Body of pancreas (tissue), 4 donors: Measurements from ENCODE around the gene KRTAP21-3. TPM values are rescaled to one million over a fixed set of nuclear protein-coding genes. Genes with fewer than 3 reads are reported as not detected.

Source experiments
- ATAC-seq: fragments of 150-250 bp; one replicate; pipeline ENCODE4 v1.9.1; 2016
- DNase-seq, 4 donors: peaks; one replicate each; pipeline ENCODE4 v3.0.0-alpha.2; 2019
- H3K27ac ChIP-seq, 4 donors: fragments of 200-600 bp; sonication (generic); 1 replicate in 3 of 4; 2 replicates in 1 of 4; pipeline versions ENCODE4 v1.5.1 to v1.6.1; 2016 to 2019; ENCODE audit warnings: mild to moderate bottlenecking in 1 of 4, mixed read lengths in 1 of 4, moderate library complexity in 1 of 4
- H3K27me3 ChIP-seq, 2 donors: fragments of 200-600 bp; sonication (generic); one replicate each; pipeline ENCODE4 v1.6.0; 2016; ENCODE audit warnings: mild to moderate bottlenecking in 1 of 2
- H3K36me3 ChIP-seq, 2 donors: fragments of 200-600 bp; sonication (generic); replicated peaks in 1 of 2; 2 replicates each; pipeline ENCODE4 v1.5.1; 2016; ENCODE audit warnings: low read depth in 2 of 2; ENCODE audit not compliant: insufficient read depth in 1 of 2
- H3K4me1 ChIP-seq: fragments of 200-600 bp; sonication (generic); one replicate; pipeline ENCODE4 v1.6.0; 2016
- H3K4me3 ChIP-seq, 2 donors: fragments of 200-600 bp; sonication (generic); 1 replicate in 1 of 2; 2 replicates in 1 of 2; pipeline ENCODE4 v1.5.1; 2016 to 2019
- H3K9me3 ChIP-seq, 3 donors: fragments of 200-600 bp; sonication (generic); 1 replicate in 2 of 3; 2 replicates in 1 of 3; pipeline ENCODE4 v1.5.1; 2016
- CTCF ChIP-seq, 7 experiments: fragments of 450-650 bp in 4 of 7; fragments of 200-600 bp in 3 of 7; sonication (generic) in 3 of 7; IDR thresholded peaks; one replicate each; pipeline ENCODE4 v1.5.1; 2016 to 2019; ENCODE audit warnings: antibody characterized with exemption in 7 of 7
- POLR2A ChIP-seq, 3 donors: fragments of 450-650 bp; IDR thresholded peaks; one replicate each; pipeline ENCODE4 v1.6.1; 2016; ENCODE audit warnings: antibody characterized with exemption in 3 of 3, mild to moderate bottlenecking in 2 of 3
- WGBS, 2 donors: methylation state at CpG; one replicate each; pipeline ENCODE4 v1.1.5; 2017; 5-methylcytosine and 5-hydroxymethylcytosine counted together
- intact Hi-C: fragments of 100-400 bp; cut with DNase I; formaldehyde crosslinking; loops from one replicate; pipeline ENCODE4 v1.15.1; 2023
- total RNA-seq, 2 donors: library from RNA; depleted of rRNA; stranded (reverse); fragments of >200 nt; gene quantifications; one replicate each; pipeline ENCODE4 v1.1.0, GENCODE V29; 2016

Gene KRTAP21-3
- total RNA-seq, 2 donors from 2014 or later, result not detected

- no peak for ATAC-seq
- no peak overlapping the region for H3K4me3 ChIP-seq
- no peaks in the 10 kb centered on the region for H3K36me3 ChIP-seq
- TF ChIP-seq POLR2A (IDR thresholded peaks at IDR 0.05), result no peak
- TF ChIP-seq CTCF (IDR thresholded peaks at IDR 0.05), result no peak
- H3K27ac ChIP-seq, result no peak overlapping the region
- DNase-seq, result no peak
- H3K9me3 ChIP-seq, result no peaks in the 10 kb centered on the region
- intact Hi-C loops, result no loop called here
- 77 to 83% methylated on average over 2 of the region's 2 CpGs for WGBS, 2 donors
- H3K27me3 ChIP-seq, result no peaks in the 10 kb centered on the region
- H3K4me1 ChIP-seq, result no peaks in the 10 kb centered on the region
These were observed 3.6 kb downstream of the KRTAP21-3 start for GRCh38 chr21:30714946-30715345.

GRCh38 chr21:30714456-30714855 is 4.1 kb downstream of the KRTAP21-3 start:
- no peaks in the 10 kb centered on the region for H3K27me3 ChIP-seq
- DNase-seq (peak in 1 of 4 donors; percentile 11), ATAC-seq (no peak)
- no peak overlapping the region for H3K4me3 ChIP-seq
- no peaks in the 10 kb centered on the region for H3K4me1 ChIP-seq
- WGBS, 2 donors, result 20 to 33% methylated on average over 3 of the region's 3 CpGs
- H3K36me3 ChIP-seq, result no peaks in the 10 kb centered on the region
- intact Hi-C loops, result no loop called here
- no peaks in the 10 kb centered on the region for H3K9me3 ChIP-seq
- H3K27ac ChIP-seq, result no peak overlapping the region
- TF ChIP-seq POLR2A (IDR thresholded peaks at IDR 0.05) (no peak), CTCF (IDR thresholded peaks at IDR 0.05) (no peak)

GRCh38 chr21:30713766-30714165 is 4.8 kb downstream of the KRTAP21-3 start:
- Histone ChIP-seq H3K4me1 (no peaks in the 10 kb centered on the region), H3K27ac (no peak overlapping the region), H3K4me3 (no peak overlapping the region), H3K9me3 (no peaks in the 10 kb centered on the region), H3K36me3 (no peaks in the 10 kb centered on the region), H3K27me3 (no peaks in the 10 kb centered on the region)
- WGBS, 2 donors, result 73 to 95% methylated on average over 3 of the region's 3 CpGs
- DNase-seq (no peak), ATAC-seq (no peak)
- TF ChIP-seq CTCF (IDR thresholded peaks at IDR 0.05) (no peak), POLR2A (IDR thresholded peaks at IDR 0.05) (no peak)
- intact Hi-C loops, result no loop called here

GRCh38 chr21:30710499-30710898 is 8.1 kb downstream of the KRTAP21-3 start:
- no peak overlapping the region for H3K4me3 ChIP-seq
- H3K9me3 ChIP-seq, result no peaks in the 10 kb centered on the region
- no peaks in the 10 kb centered on the region for H3K4me1 ChIP-seq
- intact Hi-C loops, result no loop called here
- 33 to 35% methylated on average over 3 of the region's 3 CpGs for WGBS, 2 donors
- H3K27ac ChIP-seq, result no peak overlapping the region
- no peaks in the 10 kb centered on the region for H3K36me3 ChIP-seq
- TF ChIP-seq POLR2A (IDR thresholded peaks at IDR 0.05) (no peak), CTCF (IDR thresholded peaks at IDR 0.05) (no peak)
- DNase-seq, result no peak
- no peak for ATAC-seq
- no peaks in the 10 kb centered on the region for H3K27me3 ChIP-seq

GRCh38 chr21:30707409-30707808 is 11.2 kb downstream of the KRTAP21-3 start:
- ATAC-seq, result no peak
- Histone ChIP-seq H3K4me3 (no peak overlapping the region), H3K9me3 (no peaks in the 10 kb centered on the region), H3K4me1 (no peaks in the 10 kb centered on the region), H3K27ac (no peak overlapping the region), H3K27me3 (no peaks in the 10 kb centered on the region), H3K36me3 (no peaks in the 10 kb centered on the region)
- DNase-seq, result no peak
- no peak for TF ChIP-seq CTCF (IDR thresholded peaks at IDR 0.05)
- no peak for TF ChIP-seq POLR2A (IDR thresholded peaks at IDR 0.05)
- intact Hi-C loops, result no loop called here
